IPS-18c (cell line): Measurements from ENCODE around the gene NPC2.

Experiments used
- H3K4me3 ChIP-seq: 2 replicates; pipeline ENCODE4 v1.7.0; 2013; ENCODE audit warnings: low read depth, mild to moderate bottlenecking, low read length, moderate library complexity; ENCODE audit not compliant: insufficient read depth
- H3K9me3 ChIP-seq: one replicate; pipeline ENCODE4 v1.6.1; 2013; ENCODE audit warnings: mild to moderate bottlenecking, low read length, moderate library complexity; ENCODE audit not compliant: control insufficient read depth, insufficient read depth

Gene NPC2

GRCh38 chr14:74524076-74524811 lies 31.1 kb upstream of the NPC2 start:
- Histone ChIP-seq H3K9me3 (no peaks in the 10 kb centered on the region), H3K4me3 (no peak overlapping the region)

GRCh38 chr14:74522740-74523139 lies 29.6 kb upstream of the NPC2 start:
- no peak overlapping the region for H3K4me3 ChIP-seq
- H3K9me3 ChIP-seq, result no peaks in the 10 kb centered on the region

- no peak overlapping the region for H3K4me3 ChIP-seq
- no peaks in the 10 kb centered on the region for H3K9me3 ChIP-seq
Measured at GRCh38 chr14:74521756-74522155, 28.7 kb upstream of the NPC2 start.

- Histone ChIP-seq H3K9me3 (no peaks in the 10 kb centered on the region), H3K4me3 (no peak overlapping the region)
Measured at GRCh38 chr14:74519316-74520074, 26.4 kb upstream of the NPC2 start.

- no peaks in the 10 kb centered on the region for H3K9me3 ChIP-seq
- no peak overlapping the region for H3K4me3 ChIP-seq
Measured at GRCh38 chr14:74518221-74518620, 25.1 kb upstream of the NPC2 start.

GRCh38 chr14:74517731-74518130 lies 24.6 kb upstream of the NPC2 start:
- H3K4me3 ChIP-seq, result no peak overlapping the region
- H3K9me3 ChIP-seq, result no peaks in the 10 kb centered on the region

GRCh38 chr14:74516451-74517160 lies 23.5 kb upstream of the NPC2 start:
- no peak overlapping the region for H3K4me3 ChIP-seq
- H3K9me3 ChIP-seq, result no peaks in the 10 kb centered on the region

GRCh38 chr14:74515891-74516412 lies 22.8 kb upstream of the NPC2 start:
- Histone ChIP-seq H3K9me3 (no peaks in the 10 kb centered on the region), H3K4me3 (no peak overlapping the region)

- H3K4me3 ChIP-seq, result no peak overlapping the region
- H3K9me3 ChIP-seq, result no peaks in the 10 kb centered on the region
Measured at GRCh38 chr14:74514471-74514941, 21.4 kb upstream of the NPC2 start.

GRCh38 chr14:74511966-74512830 lies 19.1 kb upstream of the NPC2 start:
- Histone ChIP-seq H3K4me3 (no peak overlapping the region), H3K9me3 (no peaks in the 10 kb centered on the region)

- no peaks in the 10 kb centered on the region for H3K9me3 ChIP-seq
Measured at GRCh38 chr14:74510959-74511409, 17.9 kb upstream of the NPC2 start.

GRCh38 chr14:74510223-74510931 lies 17.3 kb upstream of the NPC2 start:
- Histone ChIP-seq H3K9me3 (no peaks in the 10 kb centered on the region), H3K4me3 (peak overlapping the region; percentile 24; the same call in 1 of the 2 replicates)

More at GRCh38 chr14:74510959-74511409, 17.9 kb upstream of the NPC2 start:
- H3K4me3 ChIP-seq, result no peak overlapping the region

- H3K9me3 ChIP-seq, result no peaks in the 10 kb centered on the region
- H3K4me3 ChIP-seq, result peak overlapping the region; percentile 24; the same call in 1 of the 2 replicates
Measured at GRCh38 chr14:74509587-74510222, 16.6 kb upstream of the NPC2 start.

GRCh38 chr14:74508844-74509428 lies 15.8 kb upstream of the NPC2 start:
- no peak overlapping the region for H3K4me3 ChIP-seq
- H3K9me3 ChIP-seq, result no peaks in the 10 kb centered on the region

GRCh38 chr14:74508292-74508731 lies 15.2 kb upstream of the NPC2 start:
- Histone ChIP-seq H3K9me3 (no peaks in the 10 kb centered on the region), H3K4me3 (no peak overlapping the region)
